ENCODE measurements around the gene CHD2.

- TF ChIP-seq EZH2 (IDR thresholded peaks at IDR 0.05; ENCODE audit: insufficient read depth, poor library complexity, severe bottlenecking) (no peak), EZH2phosphoT487 (IDR thresholded peaks at IDR 0.05; ENCODE audit: insufficient read depth, low read depth) (no peak)
Measured at GRCh38 chr15:92971081-92971480, 71.0 kb downstream of the CHD2 start.

All from GM23248 (cell line).